ENCODE results near the gene SLC38A9.
"Not testable (repeated sequence)": the region's sequence is repeated elsewhere in the genome, so short reads cannot be mapped to it uniquely, and the experiment has no call there.

SLC38A9 gene

DNA sequence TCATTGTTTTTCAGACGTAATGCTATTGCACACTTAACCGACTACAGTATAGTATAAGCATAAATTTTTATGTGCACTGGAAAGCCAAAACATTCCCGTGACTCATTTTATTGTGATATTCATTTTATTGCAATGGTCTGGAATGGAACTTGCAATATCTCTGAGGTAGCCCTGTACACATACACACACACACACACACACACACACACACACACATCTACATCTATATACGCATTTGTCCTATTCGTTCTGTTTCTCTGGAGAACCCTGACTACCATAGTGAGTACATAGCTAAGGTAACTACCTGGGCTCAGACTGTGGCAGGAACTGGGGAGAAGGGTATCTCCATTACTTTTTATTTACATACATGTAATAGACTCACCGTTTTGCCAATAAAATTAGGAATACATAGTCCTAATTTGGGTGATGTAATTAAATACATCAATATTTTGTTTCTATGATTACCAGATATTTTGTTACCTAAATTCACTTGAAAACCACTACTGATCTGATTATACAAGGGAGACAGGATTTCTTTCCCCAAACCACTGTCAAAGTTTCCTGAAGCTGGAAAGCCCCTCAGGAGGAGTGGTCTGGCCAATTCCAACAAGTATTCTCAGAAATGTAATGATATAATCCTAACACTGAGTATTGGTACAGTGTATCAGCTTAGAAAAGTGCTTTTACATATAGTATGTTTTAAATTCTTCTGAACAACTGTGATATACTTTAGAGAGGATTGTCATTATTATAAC lies 103.4 kb downstream of the SLC38A9 start:
- no peak for DNase-seq (ENCODE audit: extremely low read depth, insufficient read length)
- Histone ChIP-seq H3K4me3 (replicated peaks; ENCODE audit: low read depth, low read length) (no peak overlapping the region), H3K27me3 (replicated peaks; ENCODE audit: control insufficient read depth, insufficient read depth, low read length) (no peaks in the 10 kb centered on the region), H3K36me3 (ENCODE audit: control insufficient read depth, insufficient read depth, low read length) (no peaks in the 10 kb centered on the region)
- TF ChIP-seq, protein P1, sequence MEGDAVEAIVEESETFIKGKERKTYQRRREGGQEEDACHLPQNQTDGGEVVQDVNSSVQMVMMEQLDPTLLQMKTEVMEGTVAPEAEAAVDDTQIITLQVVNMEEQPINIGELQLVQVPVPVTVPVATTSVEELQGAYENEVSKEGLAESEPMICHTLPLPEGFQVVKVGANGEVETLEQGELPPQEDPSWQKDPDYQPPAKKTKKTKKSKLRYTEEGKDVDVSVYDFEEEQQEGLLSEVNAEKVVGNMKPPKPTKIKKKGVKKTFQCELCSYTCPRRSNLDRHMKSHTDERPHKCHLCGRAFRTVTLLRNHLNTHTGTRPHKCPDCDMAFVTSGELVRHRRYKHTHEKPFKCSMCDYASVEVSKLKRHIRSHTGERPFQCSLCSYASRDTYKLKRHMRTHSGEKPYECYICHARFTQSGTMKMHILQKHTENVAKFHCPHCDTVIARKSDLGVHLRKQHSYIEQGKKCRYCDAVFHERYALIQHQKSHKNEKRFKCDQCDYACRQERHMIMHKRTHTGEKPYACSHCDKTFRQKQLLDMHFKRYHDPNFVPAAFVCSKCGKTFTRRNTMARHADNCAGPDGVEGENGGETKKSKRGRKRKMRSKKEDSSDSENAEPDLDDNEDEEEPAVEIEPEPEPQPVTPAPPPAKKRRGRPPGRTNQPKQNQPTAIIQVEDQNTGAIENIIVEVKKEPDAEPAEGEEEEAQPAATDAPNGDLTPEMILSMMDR (IDR thresholded peaks at IDR 0.05; ENCODE audit: insufficient read depth, low read length, poor library complexity, severe bottlenecking) = no peak

DNA sequence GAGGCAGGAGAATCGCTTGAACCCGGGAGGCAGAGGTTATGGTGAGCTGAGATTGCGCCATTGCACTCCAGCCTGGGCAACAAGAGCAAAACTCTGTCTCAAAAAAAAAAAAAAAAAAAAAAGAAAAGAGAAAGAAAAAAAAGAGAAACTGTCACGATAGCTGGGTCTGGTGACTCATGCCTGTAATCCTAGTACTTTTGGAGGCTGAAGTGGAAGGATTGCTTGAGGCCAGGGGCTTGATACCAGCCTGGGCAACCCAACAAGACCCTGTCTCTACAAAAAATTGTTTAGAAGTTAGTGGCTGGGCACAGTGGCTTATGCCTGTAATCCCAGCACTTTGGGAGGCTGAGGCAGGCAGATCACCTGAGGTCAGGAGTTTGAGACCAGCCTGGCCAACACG lies 104.8 kb downstream of the SLC38A9 start:
- not testable (repeated sequence) for H3K4me3 ChIP-seq (replicated peaks; ENCODE audit: low read depth, low read length); H3K27me3 ChIP-seq (replicated peaks; ENCODE audit: control insufficient read depth, insufficient read depth, low read length); DNase-seq (ENCODE audit: extremely low read depth, insufficient read length); H3K36me3 ChIP-seq (ENCODE audit: control insufficient read depth, insufficient read depth, low read length)

DNA sequence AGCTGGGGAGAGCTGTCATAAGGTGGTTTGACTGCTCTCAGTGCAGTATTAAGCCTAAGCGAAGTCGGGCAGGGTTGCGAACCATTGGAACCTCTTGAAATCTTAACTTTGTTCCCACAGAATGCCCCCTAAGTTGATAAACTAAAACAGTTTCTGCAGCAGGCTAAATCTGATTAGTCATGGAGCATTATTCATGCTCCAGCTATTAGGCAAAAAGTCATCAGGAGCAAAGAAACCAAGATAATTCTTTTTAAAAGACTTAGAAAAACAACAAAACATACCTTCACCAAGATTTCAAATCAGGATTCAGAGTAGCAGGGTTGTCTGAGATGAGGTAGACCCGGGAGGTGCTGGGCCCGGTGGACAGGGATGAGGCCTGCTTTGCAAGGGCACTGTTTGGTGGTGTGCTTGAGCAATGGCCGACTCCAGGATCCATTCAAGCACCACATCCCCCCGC lies 107.5 kb downstream of the SLC38A9 start:
- TF ChIP-seq, protein P1 (IDR thresholded peaks at IDR 0.05; ENCODE audit: insufficient read depth, low read length, poor library complexity, severe bottlenecking) = no peak
- Histone ChIP-seq H3K4me3 (replicated peaks; ENCODE audit: low read depth, low read length) (no peak overlapping the region), H3K36me3 (ENCODE audit: control insufficient read depth, insufficient read depth, low read length) (no peaks in the 10 kb centered on the region), H3K27me3 (replicated peaks; ENCODE audit: control insufficient read depth, insufficient read depth, low read length) (no peaks in the 10 kb centered on the region)
- no peak for DNase-seq (ENCODE audit: extremely low read depth, insufficient read length)

DNA sequence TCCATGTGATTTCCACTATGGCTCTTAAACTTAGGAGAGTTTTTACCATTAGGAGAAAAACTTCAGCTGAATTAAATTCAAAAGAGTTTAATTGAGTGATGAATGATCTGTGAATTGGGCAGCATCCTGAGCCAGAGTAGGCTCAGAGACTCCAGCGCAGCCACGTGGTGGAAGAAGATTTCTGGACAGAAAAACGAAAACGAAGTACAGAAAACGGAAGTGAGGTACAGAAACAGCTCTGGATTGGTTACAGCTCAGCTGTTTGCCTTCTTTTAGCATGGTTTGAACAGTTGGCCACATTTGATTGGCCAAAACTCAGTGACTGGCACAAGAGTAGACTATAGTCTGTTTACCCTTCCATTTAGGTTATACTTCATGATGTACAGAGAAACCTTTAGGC lies 108.2 kb downstream of the SLC38A9 start:
- no peaks in the 10 kb centered on the region for H3K36me3 ChIP-seq (ENCODE audit: control insufficient read depth, insufficient read depth, low read length)
- H3K27me3 ChIP-seq (replicated peaks; ENCODE audit: control insufficient read depth, insufficient read depth, low read length) = no peaks in the 10 kb centered on the region
- DNase-seq (ENCODE audit: extremely low read depth, insufficient read length) = no peak
- TF ChIP-seq, protein P1 (IDR thresholded peaks at IDR 0.05; ENCODE audit: insufficient read depth, low read length, poor library complexity, severe bottlenecking) = no peak
- H3K4me3 ChIP-seq (replicated peaks; ENCODE audit: low read depth, low read length) = no peak overlapping the region

DNA sequence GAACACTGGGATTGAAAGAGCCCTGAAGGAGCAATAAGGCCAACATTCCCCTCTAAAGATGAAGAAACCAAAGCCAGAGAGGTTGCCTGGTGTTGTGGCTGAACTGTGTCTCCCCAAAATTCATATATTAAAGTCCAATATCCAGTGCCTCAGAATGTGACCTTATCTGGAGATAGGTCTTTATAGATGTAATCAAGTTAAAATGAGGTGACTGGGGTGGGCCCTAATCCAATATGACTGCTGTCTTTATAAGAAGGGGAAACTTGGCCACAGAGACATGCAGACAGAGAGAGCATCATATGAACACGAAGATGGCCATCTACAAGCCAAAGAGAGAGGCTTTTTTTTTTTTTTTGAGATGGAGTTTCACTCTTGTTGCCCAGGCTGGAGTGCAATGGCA lies 110.5 kb downstream of the SLC38A9 start:
- Histone ChIP-seq H3K4me3 (replicated peaks; ENCODE audit: low read depth, low read length) (no peak overlapping the region), H3K36me3 (ENCODE audit: control insufficient read depth, insufficient read depth, low read length) (no peaks in the 10 kb centered on the region), H3K27me3 (replicated peaks; ENCODE audit: control insufficient read depth, insufficient read depth, low read length) (no peaks in the 10 kb centered on the region)
- TF ChIP-seq, protein P1 (IDR thresholded peaks at IDR 0.05; ENCODE audit: insufficient read depth, low read length, poor library complexity, severe bottlenecking) = no peak
- DNase-seq (ENCODE audit: extremely low read depth, insufficient read length) = no peak

DNA sequence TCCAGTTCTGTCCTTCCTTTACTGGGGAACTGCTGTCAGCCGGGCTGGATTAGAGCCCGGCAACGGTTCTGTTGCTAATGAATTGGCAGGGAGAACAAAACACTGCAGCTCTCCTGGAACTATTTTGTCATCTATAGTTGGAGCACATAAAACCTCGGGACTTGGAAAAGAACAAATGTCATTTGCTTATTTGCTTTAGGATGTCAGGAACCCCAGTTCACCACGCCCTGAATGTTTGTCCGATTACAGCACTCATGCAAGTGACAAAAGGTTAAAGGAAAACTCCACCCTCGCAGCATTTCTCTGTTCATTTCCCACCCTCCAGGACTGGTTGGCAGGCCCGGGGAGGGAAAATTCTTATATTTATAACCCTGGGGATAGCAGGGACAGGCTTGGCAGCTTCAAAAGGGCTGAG lies 110.9 kb downstream of the SLC38A9 start:
- no peak overlapping the region for H3K4me3 ChIP-seq (replicated peaks; ENCODE audit: low read depth, low read length)

More for the DNA sequence above, 110.9 kb downstream of the SLC38A9 start:
- TF ChIP-seq, protein P1 (IDR thresholded peaks at IDR 0.05; ENCODE audit: insufficient read depth, low read length, poor library complexity, severe bottlenecking) = no peak
- Histone ChIP-seq H3K36me3 (ENCODE audit: control insufficient read depth, insufficient read depth, low read length) (no peaks in the 10 kb centered on the region), H3K27me3 (replicated peaks; ENCODE audit: control insufficient read depth, insufficient read depth, low read length) (no peaks in the 10 kb centered on the region)
- no peak for DNase-seq (ENCODE audit: extremely low read depth, insufficient read length)

All from GM06990 (cell line).